Stimulated activated CD8-positive, alpha-beta memory T cell treated with anti-CD3 and anti-CD28 coated beads, Interleukin-12 subunit alpha, Interleukin-12 subunit beta, amount 100 ng/mL, for 1 hour (primary cell): ENCODE results near the gene SPANXD.
"Not testable (repeated sequence)": the region's sequence is repeated elsewhere in the genome, so short reads cannot be mapped to it uniquely, and the experiment has no call there.

Source experiments
- DNase-seq: peaks from one replicate; pipeline ENCODE4 v3.0.0-alpha.2; 2020; ENCODE audit warnings: low read depth

The SPANXD gene, protein sequence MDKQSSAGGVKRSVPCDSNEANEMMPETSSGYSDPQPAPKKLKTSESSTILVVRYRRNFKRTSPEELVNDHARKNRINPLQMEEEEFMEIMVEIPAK

DNA sequence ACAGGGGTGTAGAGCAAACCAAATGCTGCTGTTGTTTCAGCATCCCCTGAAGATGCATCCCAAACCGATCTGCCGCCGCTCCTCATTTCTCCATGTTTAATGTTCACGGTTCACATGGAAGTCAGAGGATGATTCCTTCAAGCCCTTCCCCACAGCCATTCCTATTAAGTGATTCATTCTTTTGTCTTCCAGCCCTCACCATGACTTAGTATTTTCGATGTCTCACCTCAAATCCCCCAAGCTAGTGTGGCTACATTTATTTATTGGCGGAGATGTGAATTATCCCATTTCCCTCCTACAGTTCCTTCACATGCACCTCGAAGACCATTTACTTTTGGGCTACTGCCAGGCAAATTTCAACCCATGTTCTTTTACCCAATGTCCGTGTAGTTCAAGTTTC, at the start of gene SPANXD:
SPANXD (minus strand) TSS at position 101 of the 400 bp plus-strand sequence. CDS start 334 bp downstream, outside the sequence.
- DNase-seq, result not testable (repeated sequence)

DNA sequence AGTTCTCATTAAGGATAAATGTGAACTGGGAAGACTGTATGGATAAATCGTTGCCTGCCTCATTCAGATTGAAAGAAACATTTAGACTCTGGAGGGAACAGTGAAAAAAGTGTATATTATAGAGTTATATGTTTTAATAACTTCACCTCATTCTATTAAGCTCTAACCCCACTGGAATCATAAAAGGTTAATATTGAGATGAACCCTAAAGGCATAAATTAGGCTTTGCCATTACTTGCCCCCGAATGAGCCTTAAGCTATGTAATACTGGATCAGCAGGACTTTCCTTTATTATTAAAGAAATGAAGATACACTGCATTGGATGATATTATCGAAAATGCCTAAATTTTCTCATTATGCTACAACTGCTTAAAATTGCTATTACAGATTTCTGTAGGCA, 44.1 kb upstream of the SPANXD start:
- DNase-seq, result no peak

DNA sequence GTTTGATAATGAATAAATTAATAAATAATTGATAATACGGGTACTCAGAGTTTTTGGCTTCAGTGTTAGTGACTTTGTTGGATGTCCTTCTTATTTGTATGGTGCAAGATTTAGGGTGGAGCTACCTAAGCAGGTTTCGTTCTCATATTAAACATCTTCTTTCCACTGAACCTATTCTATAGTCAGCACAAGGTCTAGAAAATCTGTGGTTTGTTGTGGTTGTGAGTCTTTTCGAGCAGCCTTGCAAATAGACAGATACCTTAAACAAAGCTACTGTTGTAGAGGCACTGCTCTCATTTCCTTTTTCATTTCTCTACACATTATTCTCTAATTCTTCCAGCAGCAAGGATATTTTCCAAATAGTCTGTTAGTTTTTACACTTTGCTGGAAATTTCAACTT, 38.1 kb upstream of the SPANXD start:
- no peak for DNase-seq

DNA sequence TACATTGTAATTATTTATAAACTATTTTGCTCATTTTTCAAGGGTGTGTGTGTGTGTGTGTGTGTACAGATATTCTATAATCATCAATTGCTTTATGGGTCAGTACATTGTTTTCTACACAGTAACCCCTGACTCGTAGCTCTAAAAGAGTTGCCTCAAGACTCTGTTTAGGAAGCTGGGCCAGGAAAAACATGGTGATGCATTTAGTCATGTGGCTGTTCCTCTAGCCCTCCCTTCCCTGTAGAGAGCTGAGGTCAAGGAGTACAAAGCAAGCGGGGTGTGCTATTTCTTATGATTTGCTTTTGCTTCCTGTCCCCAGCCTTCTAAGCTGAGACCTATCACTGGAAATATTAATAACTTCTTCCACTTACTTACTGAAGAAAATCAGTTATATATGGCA, 34.8 kb upstream of the SPANXD start:
- DNase-seq, result no peak

DNA sequence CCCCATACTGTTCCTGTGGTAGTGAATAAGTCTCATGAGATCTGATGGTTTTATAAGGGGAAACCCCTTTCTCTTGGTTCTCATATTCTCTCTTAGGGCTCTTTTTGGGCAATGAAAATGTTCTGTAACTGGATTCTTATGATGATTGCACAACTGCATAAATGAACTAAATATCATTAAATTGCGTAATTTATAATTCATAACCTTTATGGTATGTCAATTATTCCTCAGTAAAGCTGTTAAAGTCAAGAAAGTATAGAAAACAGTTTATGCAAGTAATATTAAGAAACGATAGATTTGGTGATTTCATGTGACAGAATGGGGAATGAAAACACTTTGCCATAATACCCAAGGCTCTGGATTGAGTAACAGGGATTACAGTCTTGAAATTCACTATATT, 33.5 kb upstream of the SPANXD start:
- DNase-seq, result no peak

DNA sequence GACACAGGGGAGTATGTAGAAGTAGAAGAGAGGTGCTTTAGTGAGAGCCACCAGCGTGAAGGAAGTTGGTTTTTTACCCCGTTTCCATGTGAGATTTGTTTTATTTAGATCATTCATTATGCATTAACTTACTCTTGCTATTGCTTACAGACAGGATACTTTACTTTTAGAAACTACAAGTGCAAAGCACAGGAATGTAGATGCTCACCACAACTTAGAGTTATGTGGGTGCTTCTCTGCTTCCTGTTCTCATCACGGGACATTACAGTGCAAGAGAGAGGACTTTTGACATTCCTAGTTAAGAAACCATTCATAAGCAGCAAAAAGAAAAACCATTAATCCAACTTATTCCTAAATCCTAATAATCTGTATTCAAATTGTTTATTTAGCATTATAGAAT, 25.6 kb upstream of the SPANXD start:
- DNase-seq, result no peak

DNA sequence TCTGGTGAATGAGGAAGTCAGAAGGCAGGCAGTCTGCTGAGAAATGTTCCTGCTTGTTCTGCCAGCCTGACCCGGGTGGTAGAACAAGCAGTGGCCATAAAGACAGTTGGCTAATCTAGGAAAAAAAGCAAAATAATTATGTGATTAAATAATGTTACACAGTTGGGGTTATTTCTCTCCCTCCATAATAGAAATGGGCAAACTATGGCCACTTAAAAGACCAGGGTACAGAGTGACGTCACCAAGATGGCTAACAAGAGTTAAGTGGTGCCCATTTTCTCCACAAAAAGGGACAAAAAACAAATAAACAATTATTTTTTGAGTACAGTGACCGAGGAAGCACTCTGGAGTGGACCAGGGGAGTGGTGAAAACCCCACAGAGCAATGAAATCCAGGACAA, 16.1 kb upstream of the SPANXD start:
- no peak for DNase-seq

DNA sequence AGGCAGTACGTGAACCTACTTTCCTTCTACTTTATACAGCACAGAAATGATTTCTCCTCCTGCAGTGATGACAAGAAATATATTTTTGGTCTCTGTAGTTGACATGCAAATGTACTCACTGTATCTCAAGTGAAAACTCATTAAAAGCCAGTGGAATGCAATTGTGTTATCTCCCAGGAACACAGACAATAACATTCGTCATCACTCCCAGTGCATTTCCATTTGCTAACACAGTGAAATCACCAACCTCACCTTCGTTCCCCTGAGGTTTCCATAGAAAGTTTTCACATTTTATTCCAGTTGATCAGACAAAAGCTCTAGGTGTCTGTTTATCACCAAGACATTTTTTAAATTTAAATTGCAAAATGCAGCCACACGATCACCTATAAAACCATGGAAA, 2.5 kb upstream of the SPANXD start:
- DNase-seq, result no peak

DNA sequence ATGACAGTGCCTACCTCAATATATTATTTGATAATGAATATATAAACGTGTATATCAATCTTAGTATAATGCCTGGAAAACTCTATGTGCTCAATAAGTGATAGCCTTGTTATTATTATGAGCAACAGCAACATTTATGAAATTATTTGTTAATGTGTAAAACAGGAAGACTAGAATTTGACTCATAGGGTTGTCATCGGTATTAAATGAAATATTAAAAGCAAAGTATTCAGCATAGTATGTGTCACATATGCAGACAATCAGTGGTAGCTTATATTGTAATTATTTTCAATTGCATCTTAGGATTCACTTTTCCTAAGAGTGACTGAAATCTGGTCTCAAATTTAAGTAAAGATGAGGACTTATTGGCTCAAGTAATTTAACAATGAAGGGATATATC, 24.6 kb downstream of the SPANXD start:
- no peak for DNase-seq

DNA sequence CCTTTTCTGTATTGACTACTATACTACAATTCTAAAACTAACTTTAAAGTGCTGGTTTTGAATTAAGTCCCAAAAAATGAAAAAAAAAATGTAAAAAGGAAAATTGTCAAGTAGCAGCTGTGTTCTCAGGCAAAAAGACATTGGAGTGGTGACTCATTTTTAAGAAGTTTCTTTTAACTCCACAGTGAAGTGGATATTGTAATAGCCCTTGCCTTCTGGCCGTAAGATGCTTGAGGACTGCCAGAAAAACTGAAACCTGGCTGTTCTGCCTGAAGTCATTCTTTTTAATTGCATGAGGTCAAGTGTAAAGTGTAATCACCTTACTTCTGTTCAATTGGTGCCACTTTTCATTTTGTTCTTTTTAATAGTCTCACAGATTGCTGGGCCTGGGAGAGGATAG, 28.9 kb downstream of the SPANXD start:
- no peak for DNase-seq

DNA sequence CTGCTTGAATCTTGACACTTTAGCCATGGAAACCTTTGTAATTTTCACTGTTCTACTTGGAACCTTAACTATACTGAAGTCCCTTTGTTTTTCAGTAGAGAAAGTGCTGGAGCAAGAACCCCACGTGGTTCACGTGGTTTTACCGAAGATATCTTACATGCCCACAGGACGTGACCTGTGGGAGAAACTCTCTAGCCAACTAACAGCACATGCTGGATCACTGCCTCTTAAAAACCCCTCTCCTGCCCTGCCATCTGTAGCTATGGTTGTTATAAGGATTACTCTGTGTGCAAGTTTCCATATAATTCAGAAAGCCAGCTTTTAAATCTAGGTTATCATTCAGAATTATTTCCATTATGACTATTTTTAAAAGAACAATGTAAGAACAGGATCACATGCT, 30.2 kb downstream of the SPANXD start:
- DNase-seq, result no peak

DNA sequence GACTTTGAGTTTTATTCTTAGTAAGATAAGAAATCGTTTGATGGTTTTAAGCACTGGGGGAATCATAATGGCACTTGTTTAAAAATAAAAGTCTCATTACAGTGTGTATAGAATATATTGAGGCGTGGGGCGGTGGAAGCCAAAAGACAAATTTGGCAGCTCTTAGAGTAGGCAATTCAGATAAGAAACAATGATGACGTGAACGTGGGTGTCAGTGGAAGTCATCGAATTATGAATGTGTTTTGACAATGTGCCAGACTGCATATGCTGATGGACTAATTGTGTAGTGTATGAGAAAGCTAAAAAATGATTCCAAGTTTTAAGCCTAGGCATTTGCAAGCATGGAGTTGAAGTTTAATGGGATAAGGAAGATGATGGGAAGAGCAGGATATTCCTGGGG, 35.8 kb downstream of the SPANXD start:
- no peak for DNase-seq

DNA sequence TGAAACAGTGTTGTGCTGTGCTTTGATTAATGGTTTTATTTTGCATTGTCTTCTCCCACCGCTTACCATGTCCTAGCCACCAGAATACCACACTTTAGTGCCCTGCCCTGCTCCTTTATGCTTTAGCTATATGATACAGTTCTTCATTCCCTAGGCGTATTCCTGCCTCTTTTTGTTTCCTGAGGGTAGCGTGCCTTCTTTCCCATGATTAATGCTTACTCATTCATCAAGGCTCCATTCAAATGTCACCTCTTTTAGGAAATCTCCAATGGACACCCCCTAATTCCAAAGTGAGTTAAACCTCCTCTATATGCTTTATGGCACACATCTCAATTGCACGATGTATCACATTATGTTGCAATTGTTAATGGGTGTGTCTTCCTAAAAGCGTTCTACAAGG, 46.3 kb downstream of the SPANXD start:
- DNase-seq, result no peak
